ENCODE results near the gene AMIGO3.
"Not testable (repeated sequence)": the region's sequence is repeated elsewhere in the genome, so short reads cannot be mapped to it uniquely, and the experiment has no call there.

AMIGO3 gene

GRCh38 chr3:49686769-49687423, 32.6 kb downstream of the AMIGO3 start:
- DNase-seq, result not testable (repeated sequence)

- DNase-seq, result not testable (repeated sequence)
These were observed 33.1 kb downstream of the AMIGO3 start for GRCh38 chr3:49686346-49686745.

GRCh38 chr3:49685846-49686245, 33.6 kb downstream of the AMIGO3 start:
- DNase-seq, result not testable (repeated sequence)

GRCh38 chr3:49685103-49685502, 34.4 kb downstream of the AMIGO3 start:
- DNase-seq, result not testable (repeated sequence)

- DNase-seq, result not testable (repeated sequence)
These were observed 35.0 kb downstream of the AMIGO3 start for GRCh38 chr3:49684453-49684852.

- peak; percentile 60 for DNase-seq
These were observed 36.3 kb downstream of the AMIGO3 start for GRCh38 chr3:49683162-49683561.

- no peak for DNase-seq
These were observed 37.9 kb downstream of the AMIGO3 start for GRCh38 chr3:49681543-49681942.

- DNase-seq, result no peak
These were observed 38.3 kb downstream of the AMIGO3 start for GRCh38 chr3:49681232-49681522.

GRCh38 chr3:49680493-49681231, 38.8 kb downstream of the AMIGO3 start:
- no peak for DNase-seq

- DNase-seq, result no peak
These were observed 43.6 kb downstream of the AMIGO3 start for GRCh38 chr3:49675912-49676311.

GRCh38 chr3:49674497-49674983, 44.9 kb downstream of the AMIGO3 start:
- no peak for DNase-seq

GRCh38 chr3:49673715-49674496, 45.6 kb downstream of the AMIGO3 start, which contains the start of gene APEH:
TSS of gene APEH (plus strand) at chr3:49674351. CDS start at chr3:49674402, 51 bp downstream.
- peak; percentile 99 for DNase-seq

- DNase-seq, result peak; percentile 61
These were observed 46.3 kb downstream of the AMIGO3 start for GRCh38 chr3:49673121-49673714.

GRCh38 chr3:49671291-49672288, 47.9 kb downstream of the AMIGO3 start:
- peak; percentile 37 for DNase-seq

GRCh38 chr3:49670940-49671290, 48.6 kb downstream of the AMIGO3 start:
- DNase-seq, result no peak

GRCh38 chr3:49669352-49669751, 50.1 kb downstream of the AMIGO3 start:
- DNase-seq, result no peak

- DNase-seq, result no peak
These were observed 50.6 kb downstream of the AMIGO3 start for GRCh38 chr3:49668861-49669260.

- DNase-seq, result no peak
These were observed 51.1 kb downstream of the AMIGO3 start for GRCh38 chr3:49668414-49668797.

- no peak for DNase-seq
These were observed 51.6 kb downstream of the AMIGO3 start for GRCh38 chr3:49667701-49668413.

Measured in NCI-H226 (cell line).